ENCODE results near the gene FKBP8. TPM values are rescaled to one million over a fixed set of nuclear protein-coding genes. Genes with fewer than 3 reads are reported as not detected.

Gene FKBP8
- total and polyA plus RNA-seq, 7 donors: 200 to 456 (median 366) TPM

GRCh38 chr19:18518639-18519038 lies 24.7 kb downstream of the FKBP8 start:
- no peak for DNase-seq
- Histone ChIP-seq H3K4me3 (no peak overlapping the region), H3K4me1 (peaks cover 0 to 50% (median 36%) of the 10 kb centered on the region in 4 donors), H3K27me3 (no peaks in the 10 kb centered on the region), H3K27ac (peak overlapping the region in 3 of 4 donors; percentile 99), H3K9me3 (no peaks in the 10 kb centered on the region), H3K36me3 (no peaks in the 10 kb centered on the region)
- WGBS, 2 donors: 94 to 96% methylated on average over 9 of the region's 9 CpGs
- intact Hi-C loops (cut with DNase I): loop anchor here (2.0 kb wide), 1 partner anchor 38 kb away; no protein-coding TSS in a partner anchor
- TF ChIP-seq EP300 (IDR thresholded peaks at IDR 0.05): no peak
- TF ChIP-seq POLR2AphosphoS5 (IDR thresholded peaks at IDR 0.05): no peak
- TF ChIP-seq CTCF (IDR thresholded peaks at IDR 0.05): no peak
- no peak for TF ChIP-seq POLR2A (IDR thresholded peaks at IDR 0.05)

DNA sequence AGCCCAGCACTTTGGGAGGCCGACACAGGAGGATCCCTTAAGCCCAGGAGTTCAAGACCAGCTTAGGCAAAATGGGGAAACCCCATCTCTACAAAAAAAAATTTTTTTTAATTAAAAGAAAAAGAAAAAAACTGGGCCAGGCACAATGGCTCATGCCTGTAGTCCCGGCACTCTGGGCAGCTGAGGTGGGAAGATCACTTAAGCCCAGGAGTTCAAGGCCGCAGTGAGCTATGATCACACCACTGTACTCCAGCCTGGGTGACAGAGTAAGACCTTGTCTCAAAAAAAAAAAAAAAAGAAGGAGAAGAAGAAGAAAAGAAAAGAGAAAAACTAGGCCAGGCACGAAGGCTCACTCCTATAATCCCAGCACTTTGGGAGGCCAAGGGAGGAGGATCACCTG lies 25.8 kb downstream of the FKBP8 start:
- intact Hi-C loops (cut with DNase I): loop anchor here (2.0 kb wide), 1 partner anchor 37 kb away; no protein-coding TSS in a partner anchor
- no peak overlapping the region for H3K27ac ChIP-seq
- H3K27me3 ChIP-seq: no peaks in the 10 kb centered on the region
- no peaks in the 10 kb centered on the region for H3K9me3 ChIP-seq
- no peak overlapping the region for H3K4me3 ChIP-seq
- no peaks in the 10 kb centered on the region for H3K36me3 ChIP-seq
- no peak for DNase-seq
- 93 to 97% methylated on average over 4 of the region's 4 CpGs for WGBS, 2 donors
- H3K4me1 ChIP-seq: peaks cover 0 to 60% (median 44%) of the 10 kb centered on the region in 4 donors
- no peak for TF ChIP-seq POLR2AphosphoS5 (IDR thresholded peaks at IDR 0.05)
- TF ChIP-seq CTCF (IDR thresholded peaks at IDR 0.05): no peak
- TF ChIP-seq EP300 (IDR thresholded peaks at IDR 0.05): no peak
- TF ChIP-seq POLR2A (IDR thresholded peaks at IDR 0.05): no peak

GRCh38 chr19:18515959-18516358 lies 27.4 kb downstream of the FKBP8 start:
- no peak for DNase-seq
- 73 to 86% methylated on average over 5 of the region's 5 CpGs for WGBS, 2 donors

DNA sequence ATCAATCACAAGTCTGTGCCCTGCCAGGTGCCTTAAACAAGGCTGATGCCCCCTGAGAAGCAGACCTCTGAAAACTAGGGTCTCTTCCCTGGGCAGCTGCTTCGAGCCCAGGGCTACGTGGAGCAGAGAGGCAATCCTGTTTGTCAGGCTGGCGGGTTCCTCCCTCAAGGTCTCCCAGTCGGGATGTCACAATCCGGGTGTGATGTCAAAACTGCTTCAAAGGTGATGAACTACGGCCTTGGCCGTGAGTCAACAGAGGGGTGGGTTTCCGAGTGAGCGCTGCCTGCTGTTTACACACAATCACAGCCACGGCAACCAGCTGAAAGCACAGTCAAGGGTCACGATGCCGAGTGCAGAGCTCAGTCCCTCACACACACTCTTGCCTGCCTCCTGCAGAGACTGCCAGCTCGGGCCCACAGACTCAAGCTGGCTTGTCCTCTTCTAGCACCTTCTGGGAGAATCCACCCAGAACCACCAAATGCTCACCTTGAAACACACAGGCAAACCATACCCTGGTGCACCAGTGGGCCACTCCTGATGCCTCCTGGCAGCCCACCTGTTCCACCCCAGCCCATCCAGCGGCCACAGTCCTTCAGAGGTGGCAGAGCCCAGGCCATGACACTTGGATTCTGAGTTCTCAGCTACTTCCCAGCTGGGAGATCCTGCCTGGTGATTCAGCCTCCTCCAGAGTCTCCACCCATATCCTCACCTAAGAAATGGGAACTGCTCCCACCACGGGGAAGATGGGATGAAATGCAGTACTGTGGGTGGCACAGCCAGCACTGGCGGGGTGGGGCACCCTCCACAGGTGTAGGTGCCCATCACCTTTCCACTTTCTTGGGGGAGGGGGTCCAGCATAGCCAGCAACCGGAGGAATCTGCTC lies 28.3 kb downstream of the FKBP8 start:
- Histone ChIP-seq H3K27me3 (no peaks in the 10 kb centered on the region), H3K9me3 (no peaks in the 10 kb centered on the region), H3K4me3 (no peak overlapping the region), H3K36me3 (no peaks in the 10 kb centered on the region), H3K27ac (peak overlapping the region; percentile 26 to 69 (median 44)), H3K4me1 (peaks cover 0 to 65% (median 41%) of the 10 kb centered on the region in 4 donors)
- WGBS, 2 donors: 25 to 58% methylated on average over 17 of the region's 17 CpGs
- DNase-seq: peak; percentile 83
- intact Hi-C loops (cut with DNase I): no loop called here
- no peak for TF ChIP-seq EP300 (IDR thresholded peaks at IDR 0.05)
- TF ChIP-seq CTCF (IDR thresholded peaks at IDR 0.05): no peak
- no peak for TF ChIP-seq POLR2AphosphoS5 (IDR thresholded peaks at IDR 0.05)
- TF ChIP-seq POLR2A (IDR thresholded peaks at IDR 0.05): no peak

More at GRCh38 chr19:18515959-18516358, 27.4 kb downstream of the FKBP8 start:
- Histone ChIP-seq H3K27me3 (no peaks in the 10 kb centered on the region), H3K27ac (peak overlapping the region in 1 of 4 donors; percentile 69), H3K36me3 (no peaks in the 10 kb centered on the region), H3K9me3 (no peaks in the 10 kb centered on the region), H3K4me1 (peaks cover 0 to 64% (median 45%) of the 10 kb centered on the region in 4 donors), H3K4me3 (no peak overlapping the region)
- intact Hi-C loops (cut with DNase I): no loop called here
- TF ChIP-seq CTCF (IDR thresholded peaks at IDR 0.05): no peak

Data from sigmoid colon (tissue), 7 donors.